ENCODE results near the gene SNX18. TPM values are rescaled to one million over a fixed set of nuclear protein-coding genes. Genes with fewer than 3 reads are reported as not detected.
A peak's percentile ranks its signal among the peaks of the same experiment; 100 is the strongest.
"Not testable (repeated sequence)": the region's sequence is repeated elsewhere in the genome, so short reads cannot be mapped to it uniquely, and the experiment has no call there.

The SNX18 gene, protein sequence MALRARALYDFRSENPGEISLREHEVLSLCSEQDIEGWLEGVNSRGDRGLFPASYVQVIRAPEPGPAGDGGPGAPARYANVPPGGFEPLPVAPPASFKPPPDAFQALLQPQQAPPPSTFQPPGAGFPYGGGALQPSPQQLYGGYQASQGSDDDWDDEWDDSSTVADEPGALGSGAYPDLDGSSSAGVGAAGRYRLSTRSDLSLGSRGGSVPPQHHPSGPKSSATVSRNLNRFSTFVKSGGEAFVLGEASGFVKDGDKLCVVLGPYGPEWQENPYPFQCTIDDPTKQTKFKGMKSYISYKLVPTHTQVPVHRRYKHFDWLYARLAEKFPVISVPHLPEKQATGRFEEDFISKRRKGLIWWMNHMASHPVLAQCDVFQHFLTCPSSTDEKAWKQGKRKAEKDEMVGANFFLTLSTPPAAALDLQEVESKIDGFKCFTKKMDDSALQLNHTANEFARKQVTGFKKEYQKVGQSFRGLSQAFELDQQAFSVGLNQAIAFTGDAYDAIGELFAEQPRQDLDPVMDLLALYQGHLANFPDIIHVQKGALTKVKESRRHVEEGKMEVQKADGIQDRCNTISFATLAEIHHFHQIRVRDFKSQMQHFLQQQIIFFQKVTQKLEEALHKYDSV
- total RNA-seq = 10 to 100 TPM; 19.8 to 31.8 TPM

DNA sequence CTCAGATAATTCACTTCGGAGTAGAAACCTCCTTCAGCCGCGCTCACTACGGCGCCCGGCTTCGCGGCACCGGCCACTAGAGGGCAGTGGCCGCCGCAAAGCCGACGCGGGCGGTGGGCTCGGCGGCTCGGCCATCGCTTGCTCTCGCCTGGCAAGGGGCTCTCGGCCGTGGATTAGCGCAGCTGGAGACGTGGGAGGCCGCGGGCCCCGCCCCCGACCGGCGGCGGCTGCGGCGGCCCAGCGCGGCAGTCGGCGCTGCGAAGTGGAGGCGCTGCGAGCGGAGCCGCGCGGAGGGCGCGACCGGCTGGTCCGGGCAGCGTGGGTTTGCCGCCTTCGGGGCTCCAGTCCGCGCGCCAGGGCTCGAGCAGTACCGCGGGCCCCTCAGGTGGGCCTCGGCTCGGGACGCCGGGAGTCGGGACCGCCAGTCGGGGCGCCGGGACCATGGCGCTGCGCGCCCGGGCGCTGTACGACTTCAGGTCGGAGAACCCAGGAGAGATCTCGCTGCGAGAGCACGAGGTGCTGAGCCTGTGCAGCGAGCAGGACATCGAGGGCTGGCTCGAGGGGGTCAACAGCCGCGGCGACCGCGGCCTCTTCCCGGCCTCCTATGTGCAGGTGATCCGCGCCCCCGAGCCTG is at the start of gene SNX18:
Gene SNX18 (plus strand): TSS at position 248 of the 634 bp plus-strand sequence. CDS start 194 bp downstream, at position 442.
- H3K4me3 Mint-ChIP-seq = peak within 1 kb of the TSS; percentile 87
- H3K36me3 Mint-ChIP-seq = peaks cover 6% of the 10 kb centered on the region
- peaks cover 35 to 48% of the 10 kb centered on the region in 2 donors for H3K4me1 Mint-ChIP-seq (ENCODE audit: low read depth in 2 of 2)
- DNase-seq (ENCODE audit: low spot score) = peak; percentile 96
- peak within 1 kb of the TSS; percentile 65 to 95 for H3K27ac Mint-ChIP-seq
- H3K9me3 Mint-ChIP-seq = no peaks in the 10 kb centered on the region
- H3K27me3 Mint-ChIP-seq = no peaks in the 10 kb centered on the region
- ATAC-seq = peak; percentile 93 to 96

DNA sequence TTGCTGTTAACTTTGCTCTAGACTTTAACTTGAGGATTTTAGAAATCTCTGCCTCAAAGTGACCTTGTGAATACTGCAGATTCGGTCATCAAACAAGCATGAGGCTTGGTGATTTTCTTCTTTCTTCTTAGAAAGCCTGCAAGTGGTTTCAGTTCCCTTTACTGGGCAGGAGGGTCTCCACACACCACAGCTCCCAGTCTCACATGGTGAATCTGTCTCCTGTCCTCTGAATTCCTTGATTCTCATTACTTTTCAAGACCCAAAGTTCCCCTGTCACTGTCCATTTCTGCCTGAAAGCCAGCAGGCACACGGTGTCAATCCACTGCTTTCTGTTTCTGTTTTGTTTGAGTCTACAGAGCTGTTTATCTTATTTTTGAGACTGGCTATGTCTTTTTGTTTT is 47.9 kb upstream of the SNX18 start:
- no peak for ATAC-seq
- peak overlapping the region; percentile 29 to 39 for H3K27ac Mint-ChIP-seq
- peak overlapping the region; percentile 63 for H3K4me3 Mint-ChIP-seq
- no peaks in the 10 kb centered on the region for H3K9me3 Mint-ChIP-seq
- H3K36me3 Mint-ChIP-seq = no peaks in the 10 kb centered on the region
- peaks cover 10 to 11% of the 10 kb centered on the region in 2 donors for H3K4me1 Mint-ChIP-seq (ENCODE audit: low read depth in 2 of 2)
- no peak for DNase-seq (ENCODE audit: low spot score)
- peaks cover 6 to 7% of the 10 kb centered on the region in 2 donors for H3K27me3 Mint-ChIP-seq

DNA sequence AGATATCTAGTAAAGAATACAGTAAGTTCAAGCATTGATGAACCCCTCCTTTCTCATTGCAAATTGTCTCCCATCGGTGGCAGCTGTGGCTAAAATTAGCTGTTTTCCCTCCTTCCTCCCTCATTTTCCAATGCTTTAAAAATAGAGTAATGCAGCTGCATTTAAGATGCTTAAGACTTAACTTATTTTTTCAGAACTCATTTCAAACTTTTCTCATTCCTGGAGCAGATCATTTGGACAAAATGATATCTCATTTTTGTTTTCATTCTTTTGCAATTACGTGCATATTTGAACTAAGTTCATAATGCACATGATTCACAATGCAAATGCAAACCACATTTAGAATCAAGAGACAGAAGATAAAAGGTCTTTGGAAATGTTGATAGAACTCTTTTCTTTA is 47.4 kb upstream of the SNX18 start:
- DNase-seq (ENCODE audit: low spot score) (no peak), ATAC-seq (no peak)
- H3K4me1 Mint-ChIP-seq (ENCODE audit: low read depth in 2 of 2) = peaks cover 10 to 11% of the 10 kb centered on the region in 2 donors
- peaks cover 6 to 7% of the 10 kb centered on the region in 2 donors for H3K27me3 Mint-ChIP-seq
- no peaks in the 10 kb centered on the region for H3K9me3 Mint-ChIP-seq
- H3K36me3 Mint-ChIP-seq = no peaks in the 10 kb centered on the region
- peak overlapping the region; percentile 63 for H3K4me3 Mint-ChIP-seq
- H3K27ac Mint-ChIP-seq = peak overlapping the region; percentile 29 to 39

DNA sequence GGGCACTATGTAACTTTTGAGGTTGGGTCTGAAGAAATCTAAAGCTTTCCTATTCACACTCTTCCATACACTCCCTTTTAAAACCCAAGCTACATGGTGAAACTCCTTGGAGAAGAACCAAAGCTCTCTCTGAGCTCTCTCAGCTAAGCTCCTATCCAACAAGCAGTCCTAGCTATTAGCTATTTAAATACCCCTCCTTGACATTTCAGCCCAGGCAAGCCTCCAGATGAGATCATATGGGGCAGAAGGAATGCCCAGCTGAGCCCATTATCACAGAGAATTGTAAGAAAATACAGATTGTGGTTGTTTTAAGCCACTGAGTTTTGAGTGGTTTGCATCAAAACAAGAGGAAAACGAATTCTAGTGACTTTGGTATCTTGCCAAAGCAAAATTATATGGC is 46.9 kb upstream of the SNX18 start:
- Mint-ChIP-seq H3K9me3 (no peaks in the 10 kb centered on the region), H3K27me3 (peaks cover 6 to 7% of the 10 kb centered on the region in 2 donors), H3K36me3 (no peaks in the 10 kb centered on the region), H3K27ac (no peak overlapping the region), H3K4me1 (ENCODE audit: low read depth in 2 of 2) (peaks cover 10 to 11% of the 10 kb centered on the region in 2 donors), H3K4me3 (no peak overlapping the region)
- no peak for DNase-seq (ENCODE audit: low spot score)
- ATAC-seq = no peak

DNA sequence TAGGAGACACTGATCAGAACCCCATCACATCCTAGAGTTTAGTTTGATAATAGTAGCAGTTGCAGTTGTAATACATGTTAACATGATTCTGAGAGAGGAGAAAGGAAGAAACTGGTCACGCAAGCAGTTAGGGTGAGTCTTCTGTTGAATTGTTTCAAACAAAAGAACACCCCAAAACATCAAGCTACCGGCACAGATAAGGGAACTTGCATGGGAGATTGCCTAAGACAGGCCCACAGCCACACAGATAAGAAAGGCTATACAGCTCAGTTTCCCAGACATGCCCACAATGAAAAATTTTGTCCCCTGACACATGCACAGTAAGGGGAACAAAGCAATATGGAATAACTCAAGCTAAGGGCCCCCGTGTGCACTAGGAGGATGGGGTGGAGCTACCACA is 46.2 kb upstream of the SNX18 start:
- Mint-ChIP-seq H3K27me3 (peaks cover 3 to 11% of the 10 kb centered on the region in 2 donors), H3K36me3 (no peaks in the 10 kb centered on the region), H3K27ac (no peak overlapping the region), H3K4me3 (no peak overlapping the region), H3K9me3 (no peaks in the 10 kb centered on the region), H3K4me1 (ENCODE audit: low read depth in 2 of 2) (peaks cover 10 to 11% of the 10 kb centered on the region in 2 donors)
- ATAC-seq (no peak), DNase-seq (ENCODE audit: low spot score) (no peak)

DNA sequence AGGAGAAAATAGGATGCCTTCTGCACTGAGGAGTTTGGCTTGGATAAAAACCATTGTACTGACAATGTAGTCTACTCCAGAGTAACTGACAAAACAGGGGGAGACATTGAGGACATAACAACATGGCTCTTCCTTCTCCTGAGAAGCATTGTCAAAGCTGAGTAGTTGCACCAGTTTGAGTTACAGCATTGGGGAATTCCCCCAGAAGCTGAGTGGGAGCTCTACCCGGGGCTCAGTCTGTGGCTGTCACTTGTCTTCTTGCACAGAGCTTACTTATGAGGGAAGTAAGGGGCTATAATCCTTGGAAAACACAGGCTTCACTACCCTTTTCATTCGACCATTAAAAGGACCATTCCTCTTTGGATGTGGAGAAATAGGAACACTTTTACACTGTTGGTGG is 40.9 kb upstream of the SNX18 start:
- Mint-ChIP-seq H3K4me3 (no peak overlapping the region), H3K4me1 (ENCODE audit: low read depth in 2 of 2) (peaks cover 0 to 5% of the 10 kb centered on the region in 2 donors), H3K36me3 (no peaks in the 10 kb centered on the region), H3K27me3 (peaks cover 10 to 19% of the 10 kb centered on the region in 2 donors), H3K9me3 (no peaks in the 10 kb centered on the region), H3K27ac (no peak overlapping the region)
- DNase-seq (ENCODE audit: low spot score) = no peak
- ATAC-seq = no peak

DNA sequence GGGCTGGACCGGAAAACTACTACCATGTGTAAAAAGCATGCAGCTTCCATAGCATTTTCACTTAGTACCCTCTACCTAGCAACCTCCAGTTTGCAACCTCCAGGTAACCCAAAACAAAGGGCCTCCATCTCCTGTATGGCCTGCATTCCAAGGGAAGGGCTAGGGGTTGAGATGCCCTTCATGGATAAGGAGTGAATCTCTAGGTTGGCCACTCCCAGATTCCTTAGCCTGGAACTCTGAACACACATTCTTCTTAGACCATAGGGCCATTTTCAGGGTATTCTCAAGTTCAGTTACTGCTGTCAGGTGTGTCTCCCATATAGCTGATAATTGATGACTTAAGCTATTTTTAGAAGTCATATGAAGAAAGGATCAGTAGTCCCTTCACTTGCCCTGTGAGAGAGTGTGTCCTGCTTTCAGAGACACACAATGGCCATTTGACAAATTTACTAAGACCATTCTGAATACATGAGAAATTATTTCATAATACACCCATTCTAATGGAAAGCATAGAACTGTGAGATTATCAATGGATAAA is 39.5 kb upstream of the SNX18 start:
- peaks cover 0 to 3% of the 10 kb centered on the region in 2 donors for H3K4me1 Mint-ChIP-seq (ENCODE audit: low read depth in 2 of 2)
- H3K27me3 Mint-ChIP-seq = peaks cover 10 to 28% of the 10 kb centered on the region in 2 donors
- no peak overlapping the region for H3K4me3 Mint-ChIP-seq
- ATAC-seq (no peak), DNase-seq (ENCODE audit: low spot score) (no peak)
- no peaks in the 10 kb centered on the region for H3K9me3 Mint-ChIP-seq
- H3K27ac Mint-ChIP-seq = no peak overlapping the region
- no peaks in the 10 kb centered on the region for H3K36me3 Mint-ChIP-seq

DNA sequence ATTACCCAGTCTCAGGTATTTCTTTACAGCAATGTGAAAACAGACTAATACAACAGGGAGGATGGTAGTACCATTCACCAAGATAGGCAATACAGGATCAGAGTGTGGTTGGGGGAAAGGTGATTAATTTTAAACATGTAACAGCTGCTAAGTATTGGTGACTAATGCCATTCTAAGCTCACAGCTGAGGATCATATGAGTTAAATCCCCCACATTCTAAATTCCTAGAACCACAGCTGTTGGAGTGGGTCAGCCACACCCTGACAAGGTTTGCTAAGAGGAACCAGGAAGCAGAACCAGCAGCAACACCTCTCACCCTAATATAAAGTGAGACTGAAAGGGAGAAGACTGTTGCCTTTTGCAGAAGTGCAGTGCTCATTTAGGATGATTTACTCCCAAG is 37.3 kb upstream of the SNX18 start:
- ATAC-seq (no peak), DNase-seq (ENCODE audit: low spot score) (no peak)
- Mint-ChIP-seq H3K4me1 (ENCODE audit: low read depth in 2 of 2) (peaks cover 0 to 3% of the 10 kb centered on the region in 2 donors), H3K36me3 (no peaks in the 10 kb centered on the region), H3K4me3 (no peak overlapping the region), H3K27ac (no peak overlapping the region), H3K27me3 (peaks cover 10 to 32% of the 10 kb centered on the region in 2 donors), H3K9me3 (no peaks in the 10 kb centered on the region)

DNA sequence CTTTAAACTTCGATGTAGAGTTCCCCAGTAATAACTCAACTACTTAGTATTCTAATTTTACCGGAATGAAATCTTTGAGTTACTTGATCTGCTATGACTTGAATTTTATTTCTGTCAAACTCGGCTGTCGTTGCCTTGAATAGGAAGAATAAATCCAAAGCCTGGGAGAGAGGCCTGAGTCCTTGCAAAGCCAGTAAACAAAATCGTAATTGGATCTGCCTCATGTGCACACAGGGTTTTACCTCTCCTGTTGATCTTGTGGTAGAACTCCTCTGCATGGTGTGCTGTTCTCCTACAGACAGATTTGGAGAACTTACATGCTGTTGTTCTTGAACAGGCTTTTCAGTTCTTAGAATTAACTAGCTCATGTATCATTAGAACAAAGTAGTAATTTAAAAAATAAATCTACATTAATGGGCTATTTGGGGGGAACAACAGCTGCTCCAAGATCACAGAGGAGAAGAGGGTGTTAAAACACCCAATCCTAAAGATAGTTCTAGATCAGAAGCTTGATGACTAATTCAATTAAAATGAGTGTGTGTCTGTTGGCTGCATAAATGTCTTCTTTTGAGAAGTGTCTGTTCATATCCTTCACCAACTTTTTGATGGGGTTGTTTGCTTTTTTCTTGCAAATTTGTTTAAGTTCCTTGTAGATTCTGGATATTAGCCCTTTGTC is 33.2 kb upstream of the SNX18 start:
- H3K4me3 Mint-ChIP-seq = no peak overlapping the region
- H3K9me3 Mint-ChIP-seq = no peaks in the 10 kb centered on the region
- H3K27me3 Mint-ChIP-seq = peaks cover 10 to 32% of the 10 kb centered on the region in 2 donors
- DNase-seq (ENCODE audit: low spot score) = no peak
- no peak overlapping the region for H3K27ac Mint-ChIP-seq
- H3K4me1 Mint-ChIP-seq (ENCODE audit: low read depth in 2 of 2) = peaks cover 0 to 3% of the 10 kb centered on the region in 2 donors
- no peak for ATAC-seq
- no peaks in the 10 kb centered on the region for H3K36me3 Mint-ChIP-seq

DNA sequence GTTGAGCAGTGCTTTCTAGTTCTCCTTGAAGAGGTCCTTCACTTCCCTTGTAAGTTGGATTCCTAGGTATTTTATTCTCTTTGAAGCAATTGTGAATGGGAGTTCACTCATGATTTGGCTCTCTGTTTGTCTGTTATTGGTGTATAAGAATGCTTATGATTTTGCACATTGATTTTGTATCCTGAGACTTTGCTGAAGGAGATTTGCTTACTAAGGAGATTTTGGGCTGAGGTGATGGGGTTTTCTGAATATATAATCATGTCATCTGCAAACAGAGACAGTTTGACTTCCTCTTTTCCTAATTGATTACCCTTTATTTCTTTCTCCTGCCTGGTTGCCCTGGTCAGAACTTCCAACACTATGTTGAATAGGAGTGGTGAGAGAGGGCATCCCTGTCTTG is 31.9 kb upstream of the SNX18 start:
- not testable (repeated sequence) for H3K36me3 Mint-ChIP-seq; H3K4me1 Mint-ChIP-seq (ENCODE audit: low read depth in 2 of 2); H3K4me3 Mint-ChIP-seq; ATAC-seq; H3K27ac Mint-ChIP-seq; DNase-seq (ENCODE audit: low spot score); H3K9me3 Mint-ChIP-seq
- H3K27me3 Mint-ChIP-seq = peaks cover 6 to 22% of the 10 kb centered on the region in 2 donors

DNA sequence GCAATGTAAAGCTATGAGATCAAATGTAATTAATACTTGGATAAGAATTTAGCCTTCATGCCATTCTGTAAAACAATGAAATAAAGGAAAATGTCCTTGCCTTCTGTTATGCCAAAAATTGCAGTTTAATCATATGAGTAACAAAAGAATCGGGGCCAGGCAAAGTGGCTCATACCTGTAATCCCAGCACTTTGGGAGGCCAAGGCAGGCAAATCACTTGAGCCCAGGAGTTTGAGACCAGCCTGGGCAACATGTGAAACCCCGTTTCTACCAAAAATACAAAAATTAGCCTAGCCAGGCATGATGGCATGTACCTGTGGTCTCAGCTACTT is 27.9 kb upstream of the SNX18 start:
- not testable (repeated sequence) for H3K4me1 Mint-ChIP-seq (ENCODE audit: low read depth in 2 of 2); H3K36me3 Mint-ChIP-seq

DNA sequence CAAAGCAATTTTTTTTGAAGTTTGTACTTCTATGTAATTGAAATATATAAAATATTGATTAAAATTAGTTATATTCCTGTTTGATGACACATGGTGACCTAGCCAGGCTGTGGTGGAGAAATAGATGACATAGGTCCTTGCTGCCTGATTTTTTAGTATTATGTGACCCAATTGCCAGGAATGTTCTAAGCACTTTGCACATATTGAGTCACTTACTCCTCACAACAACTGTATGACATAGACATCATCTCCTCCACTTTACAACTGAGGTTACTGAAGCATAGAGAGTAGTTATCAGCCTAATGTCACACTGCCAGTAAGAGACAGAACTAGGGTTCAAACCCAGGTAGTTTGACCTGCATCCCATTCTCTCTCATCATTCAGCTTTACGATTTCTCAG is 26.2 kb upstream of the SNX18 start:
- no peak for DNase-seq (ENCODE audit: low spot score)
- Mint-ChIP-seq H3K9me3 (no peaks in the 10 kb centered on the region), H3K36me3 (no peaks in the 10 kb centered on the region), H3K4me3 (no peak overlapping the region), H3K27ac (no peak overlapping the region), H3K4me1 (ENCODE audit: low read depth in 2 of 2) (no peaks in the 10 kb centered on the region), H3K27me3 (peaks cover 13 to 19% of the 10 kb centered on the region in 2 donors)
- ATAC-seq = no peak

More for the DNA sequence above, 27.9 kb upstream of the SNX18 start:
- H3K4me3 Mint-ChIP-seq; DNase-seq (ENCODE audit: low spot score); H3K9me3 Mint-ChIP-seq; H3K27me3 Mint-ChIP-seq; ATAC-seq; H3K27ac Mint-ChIP-seq: not testable (repeated sequence)

DNA sequence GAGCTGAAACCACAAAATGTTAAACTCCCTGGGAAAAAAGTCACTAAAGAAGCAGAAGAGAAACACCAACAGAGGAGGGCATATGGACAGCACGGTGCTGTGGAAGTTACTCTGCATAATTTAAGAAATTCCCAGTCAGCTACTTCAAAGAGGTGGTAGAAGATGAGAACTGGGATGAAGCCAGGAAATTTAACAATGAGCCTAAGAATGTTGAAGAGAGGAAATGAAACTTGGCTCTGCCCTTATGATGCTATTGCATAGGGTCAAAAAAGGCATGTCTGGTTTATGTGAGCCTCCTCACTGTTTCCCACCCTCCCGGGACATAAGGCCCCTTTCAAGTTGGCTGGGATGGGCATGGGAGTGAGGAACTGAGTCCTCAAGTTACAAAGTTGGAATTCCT is 25.4 kb upstream of the SNX18 start:
- Mint-ChIP-seq H3K27ac (no peak overlapping the region), H3K9me3 (no peaks in the 10 kb centered on the region), H3K27me3 (peaks cover 13 to 19% of the 10 kb centered on the region in 2 donors), H3K4me1 (ENCODE audit: low read depth in 2 of 2) (no peaks in the 10 kb centered on the region), H3K36me3 (no peaks in the 10 kb centered on the region), H3K4me3 (no peak overlapping the region)
- DNase-seq (ENCODE audit: low spot score) (no peak), ATAC-seq (no peak)

Measured in natural killer cell treated with Interleukin-12 subunit alpha and Interleukin-12 subunit beta and Interleukin-15 and Interleukin-18, amount 100 ng/mL, for 72 hours (primary cell).